Testis (tissue), 2 donors: ENCODE measurements around the gene ELMO3.

Experiments used
- CTCF ChIP-seq, 3 experiments: fragments of 450-650 bp in 2 of 3; fragments of 200-600 bp in 1 of 3; sonication (generic) in 1 of 3; IDR thresholded peaks; one replicate each; pipeline ENCODE4 v1.5.1; 2016 to 2019; ENCODE audit warnings: antibody characterized with exemption in 3 of 3, mild to moderate bottlenecking in 2 of 3, moderate library complexity in 1 of 3
- POLR2A ChIP-seq: fragments of 450-650 bp; IDR thresholded peaks from one replicate; pipeline ENCODE4 v1.6.1; 2017; ENCODE audit warnings: antibody characterized with exemption, mild to moderate bottlenecking, moderate library complexity

DNA sequence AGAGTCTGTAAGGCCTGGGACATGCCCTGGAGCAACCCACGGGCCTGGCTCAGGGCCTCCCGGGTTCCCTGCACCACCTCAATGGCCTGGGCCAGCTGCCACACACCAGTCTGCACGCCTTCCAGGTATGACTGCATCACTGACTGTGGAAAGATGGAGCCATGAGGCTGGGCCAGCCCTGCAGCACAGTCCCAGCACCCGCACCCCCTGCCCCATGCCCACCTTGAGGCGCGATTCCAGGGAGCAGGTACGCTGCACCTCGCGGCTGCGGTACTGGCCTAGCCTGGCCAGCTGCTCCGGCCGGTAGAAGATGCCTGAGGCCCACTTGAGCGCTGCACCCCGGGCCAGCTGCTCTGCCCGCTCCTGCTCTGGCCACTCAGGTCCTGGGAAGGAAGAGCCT, 10.1 kb upstream of the ELMO3 start:
- no peak for TF ChIP-seq CTCF (IDR thresholded peaks at IDR 0.05)
- no peak for TF ChIP-seq POLR2A
